ENCODE measurements around the gene HEG1. TPM values are rescaled to one million over a fixed set of nuclear protein-coding genes. Genes with fewer than 3 reads are reported as not detected.

Gene HEG1
- total and polyA plus RNA-seq, 2 of the 8 experiments (the other 6 are each of a cell fraction or from before 2014, with no cell fraction given): 5.3 to 9.7 TPM

DNA sequence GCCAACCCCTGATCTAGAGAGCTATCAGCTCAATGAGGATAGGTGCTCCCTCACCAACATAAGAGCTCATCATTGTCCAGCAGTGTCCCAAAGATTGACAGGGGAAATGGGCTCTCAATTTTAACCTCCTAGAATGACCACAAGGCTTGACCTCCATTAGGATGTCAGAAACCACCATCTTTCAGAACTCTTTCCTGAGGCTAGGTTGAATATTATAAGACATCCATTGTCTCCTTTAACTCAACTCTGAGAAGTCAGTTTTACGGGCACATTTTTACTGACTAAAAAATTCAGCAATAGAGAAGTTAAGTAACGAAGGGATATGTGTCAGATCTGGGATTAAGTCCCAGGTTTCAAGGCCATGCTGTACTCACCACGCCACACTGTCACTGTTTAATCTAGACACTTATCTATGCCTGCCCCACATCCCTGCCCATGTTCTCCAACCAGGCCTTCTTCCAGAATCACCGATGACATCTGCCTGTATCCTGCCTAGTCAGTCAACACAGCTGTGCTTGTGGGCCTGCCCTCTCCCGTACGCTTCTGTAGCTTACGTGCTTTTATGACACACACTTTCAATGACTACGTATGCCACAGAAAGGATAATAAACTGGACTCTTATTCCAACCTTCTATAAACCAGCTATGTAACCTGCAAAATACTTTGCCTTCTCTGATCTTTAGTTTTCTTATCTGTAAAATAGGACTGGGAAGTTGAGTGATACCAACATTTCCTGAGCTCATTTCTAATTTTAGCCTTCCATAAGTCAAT lies 104.1 kb downstream of the HEG1 start:
- Histone ChIP-seq H3K27ac (ENCODE audit: low read depth, low read length) (no peak overlapping the region), H3K23ac (ENCODE audit: insufficient read length) (no peak overlapping the region), H4K8ac (ENCODE audit: extremely low read depth, insufficient read depth, low read length) (no peak overlapping the region), H3K4me1 (replicated peaks in 1 of 4; ENCODE audit: control insufficient read depth in 3 of 4, insufficient read depth in 4 of 4, low read length in 3 of 4) (no peaks in the 10 kb centered on the region), H4K20me1 (replicated peaks in 1 of 2; ENCODE audit: control insufficient read depth in 1 of 2, insufficient read depth in 2 of 2, low read length in 2 of 2) (no peaks in the 10 kb centered on the region), H3K4ac (replicated peaks; ENCODE audit: insufficient read length, low read depth, low read length) (no peak overlapping the region), H3K9ac (replicated peaks in 1 of 4; ENCODE audit: extremely low read depth in 1 of 4, low read depth in 3 of 4, low read length in 3 of 4) (no peak overlapping the region), H2AK5ac (ENCODE audit: low read depth, low read length) (no peak overlapping the region), H3K36me3 (ENCODE audit: control insufficient read depth in 2 of 4, insufficient read depth in 4 of 4, low read length in 3 of 4) (no peaks in the 10 kb centered on the region), H3K18ac (ENCODE audit: extremely low read depth, low read length) (no peak overlapping the region), H3K14ac (ENCODE audit: insufficient read length) (no peak overlapping the region), H3K56ac (replicated peaks; ENCODE audit: insufficient read length, low read depth, low read length) (no peak overlapping the region), H2BK12ac (ENCODE audit: low read depth, low read length) (no peak overlapping the region), H2BK120ac (replicated peaks; ENCODE audit: low read depth, low read length) (no peak overlapping the region), H3K23me2 (ENCODE audit: low read depth, low read length) (no peaks in the 10 kb centered on the region), H3K9me3 (ENCODE audit: insufficient read depth in 2 of 2, low read depth in 1 of 2, low read length in 1 of 2) (no peaks in the 10 kb centered on the region), H2BK15ac (ENCODE audit: low read length) (no peak overlapping the region), H3K4me2 (ENCODE audit: insufficient read depth in 1 of 2, low read depth in 2 of 2, low read length in 2 of 2) (no peak overlapping the region), H2BK20ac (ENCODE audit: low read length) (no peak overlapping the region), H2BK5ac (ENCODE audit: low read depth, low read length) (no peak overlapping the region), H3K79me2 (ENCODE audit: control insufficient read depth in 1 of 2, insufficient read depth in 2 of 2, low read length in 2 of 2) (no peaks in the 10 kb centered on the region), H3K27me3 (replicated peaks in 1 of 4; ENCODE audit: control insufficient read depth in 3 of 4, extremely low read depth in 1 of 4, insufficient read depth in 3 of 4, low read length in 3 of 4) (no peaks in the 10 kb centered on the region), H3K79me1 (ENCODE audit: low read depth, low read length) (no peaks in the 10 kb centered on the region), H4K5ac (ENCODE audit: insufficient read length, low read depth, low read length) (no peak overlapping the region), H2AFZ (ENCODE audit: low read length) (no peak overlapping the region), H4K91ac (replicated peaks; ENCODE audit: insufficient read length, low read length) (no peak overlapping the region), H3K4me3 (ENCODE audit: extremely low read depth in 1 of 4, insufficient read depth in 2 of 4, low read depth in 3 of 4, low read length in 4 of 4) (no peak overlapping the region)
- 89% methylated on average over 8 of the region's 8 CpGs; no CpG with 5 or more reads in 1 of the 2 experiments for WGBS, 2 experiments (ENCODE audit: extremely low coverage in 1 of 2, insufficient coverage in 1 of 2, insufficient read length in 1 of 2, insufficient replicate concordance in 2 of 2, low coverage in 1 of 2, low lambda C conversion rate in 2 of 2, missing lambda C conversion rate in 1 of 2)
- DNase-seq (ENCODE audit: low read depth in 1 of 2, low spot score in 2 of 2) (no peak), FAIRE-seq (no peak)
- CTCF ChIA-PET (ENCODE audit: partially characterized antibody): interaction anchor here (0.8 to 1.2 kb wide), 8 partner anchors 13 to 317 kb away, joined by 3 to 5 read pairs (median 3); no protein-coding TSS in a partner anchor
- POLR2A ChIA-PET (ENCODE audit: partially characterized antibody): interaction anchor here (0.8 kb wide), 1 partner anchor 11 kb away, joined by 3 read pairs; no protein-coding TSS in a partner anchor
- no peak for TF ChIP-seq KDM4A (IDR thresholded peaks at IDR 0.05; ENCODE audit: low read depth, low read length, severe bottlenecking)
- no peak for TF ChIP-seq RFX5 (IDR thresholded peaks at IDR 0.05; ENCODE audit: borderline replicate concordance, low read depth, low read length)
- no peak for TF ChIP-seq TAF7 (optimal IDR thresholded peaks at IDR 0.05; ENCODE audit: borderline replicate concordance, low read depth, low read length)
- TF ChIP-seq CEBPB (IDR thresholded peaks at IDR 0.05; ENCODE audit: low read depth, low read length): no peak
- no peak for TF ChIP-seq POLR2A (IDR thresholded peaks at IDR 0.05; ENCODE audit: control extremely low read depth in 1 of 2, low read depth in 2 of 2, low read length in 2 of 2)
- no peak for TF ChIP-seq RNF2 (IDR thresholded peaks at IDR 0.05; ENCODE audit: borderline replicate concordance, low read depth, low read length, missing control alignments, poor library complexity, severe bottlenecking)
- TF ChIP-seq, protein P1, sequence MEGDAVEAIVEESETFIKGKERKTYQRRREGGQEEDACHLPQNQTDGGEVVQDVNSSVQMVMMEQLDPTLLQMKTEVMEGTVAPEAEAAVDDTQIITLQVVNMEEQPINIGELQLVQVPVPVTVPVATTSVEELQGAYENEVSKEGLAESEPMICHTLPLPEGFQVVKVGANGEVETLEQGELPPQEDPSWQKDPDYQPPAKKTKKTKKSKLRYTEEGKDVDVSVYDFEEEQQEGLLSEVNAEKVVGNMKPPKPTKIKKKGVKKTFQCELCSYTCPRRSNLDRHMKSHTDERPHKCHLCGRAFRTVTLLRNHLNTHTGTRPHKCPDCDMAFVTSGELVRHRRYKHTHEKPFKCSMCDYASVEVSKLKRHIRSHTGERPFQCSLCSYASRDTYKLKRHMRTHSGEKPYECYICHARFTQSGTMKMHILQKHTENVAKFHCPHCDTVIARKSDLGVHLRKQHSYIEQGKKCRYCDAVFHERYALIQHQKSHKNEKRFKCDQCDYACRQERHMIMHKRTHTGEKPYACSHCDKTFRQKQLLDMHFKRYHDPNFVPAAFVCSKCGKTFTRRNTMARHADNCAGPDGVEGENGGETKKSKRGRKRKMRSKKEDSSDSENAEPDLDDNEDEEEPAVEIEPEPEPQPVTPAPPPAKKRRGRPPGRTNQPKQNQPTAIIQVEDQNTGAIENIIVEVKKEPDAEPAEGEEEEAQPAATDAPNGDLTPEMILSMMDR (IDR thresholded peaks at IDR 0.05; ENCODE audit: control extremely low read depth in 1 of 3, insufficient read depth in 1 of 3, low read depth in 1 of 3, low read length in 3 of 3): no peak
- no peak for TF ChIP-seq EGR1 (IDR thresholded peaks at IDR 0.05; ENCODE audit: borderline replicate concordance, low read depth, low read length)
- TF ChIP-seq SIRT6 (IDR thresholded peaks at IDR 0.05; ENCODE audit: low read length): no peak
- TF ChIP-seq SP1 (IDR thresholded peaks at IDR 0.05; ENCODE audit: low read depth, low read length): no peak

Measured in H1 (cell line).